Measurements from ENCODE around the gene PKHD1.

Gene PKHD1

DNA sequence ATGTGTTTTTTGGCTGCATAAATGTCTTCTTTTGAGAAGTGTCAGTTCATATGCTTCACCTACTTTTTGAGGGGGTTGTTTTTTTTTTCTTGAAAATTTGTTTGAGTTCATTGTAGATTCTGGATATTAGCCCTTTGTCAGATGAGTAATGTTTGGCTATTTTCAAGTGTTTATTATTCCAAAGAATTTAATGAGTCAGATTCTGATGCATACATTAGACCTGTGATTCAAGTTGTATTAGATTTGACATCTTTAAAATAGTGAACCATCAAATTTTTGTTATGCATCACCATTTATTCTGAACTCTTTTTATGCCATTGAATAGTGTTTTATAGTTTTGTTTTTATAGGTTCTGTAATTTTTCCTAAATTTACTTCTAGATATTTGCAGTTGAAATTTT, 319.3 kb downstream of the PKHD1 start:
- no peak for DNase-seq

GRCh38 chr6:51765230-51765629, 322.2 kb downstream of the PKHD1 start:
- DNase-seq = no peak

DNA sequence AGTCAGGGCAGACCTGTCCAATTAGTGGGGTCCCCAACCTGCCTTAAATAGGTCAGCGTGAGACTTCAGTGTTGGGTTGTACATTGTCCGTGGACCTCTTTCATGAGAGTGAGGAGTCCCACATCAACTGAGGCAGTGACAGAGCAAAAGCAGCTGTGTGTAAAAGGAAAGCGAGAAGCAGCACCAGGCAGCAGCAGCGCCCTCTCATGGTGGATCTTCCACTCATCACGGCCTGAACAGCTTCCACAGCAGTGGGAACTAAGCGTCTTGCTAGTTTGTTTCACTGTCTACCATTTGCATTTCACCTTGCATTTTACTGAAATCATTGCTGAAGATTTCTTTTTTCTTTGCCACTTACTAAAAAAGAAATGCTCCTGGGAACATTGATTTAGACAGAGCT, 333.8 kb downstream of the PKHD1 start:
- DNase-seq = no peak

DNA sequence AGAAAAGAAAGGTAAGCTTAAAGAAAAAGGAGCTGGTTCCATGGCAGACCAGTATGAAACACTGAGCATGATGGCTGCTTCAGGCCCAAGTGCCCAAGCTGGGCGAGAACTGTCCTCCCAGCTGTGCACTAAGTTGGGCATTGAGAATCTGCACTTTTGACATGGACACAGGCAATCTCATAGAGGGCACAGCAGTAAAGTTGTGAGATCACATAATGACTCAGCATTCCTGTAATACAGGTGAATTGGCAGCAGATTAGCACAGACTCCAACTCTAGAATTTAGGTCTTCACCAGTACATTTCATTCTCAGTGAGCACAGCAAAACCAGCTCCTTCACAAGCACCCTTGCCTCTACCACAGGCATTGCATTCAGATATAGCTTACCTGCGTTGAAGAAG, 343.4 kb downstream of the PKHD1 start:
- DNase-seq = no peak

DNA sequence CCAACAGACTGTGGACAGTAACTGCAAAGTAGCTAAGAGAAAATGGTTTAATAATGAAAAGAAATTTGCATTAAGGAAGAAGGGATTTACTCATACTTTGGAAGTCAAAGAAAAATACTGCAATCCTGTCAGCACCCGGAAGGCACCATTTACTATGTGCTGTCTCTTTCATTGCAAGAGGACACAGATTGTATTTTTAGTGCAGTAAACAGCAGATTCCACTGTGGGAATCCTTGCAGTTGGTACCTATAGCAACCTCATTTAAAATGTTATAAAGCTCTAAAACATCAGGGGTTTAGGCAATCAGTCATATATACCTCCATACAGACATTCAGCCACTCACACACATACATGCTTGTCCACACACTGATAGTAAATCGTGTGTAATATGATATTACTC, 346.8 kb downstream of the PKHD1 start:
- DNase-seq = no peak

DNA sequence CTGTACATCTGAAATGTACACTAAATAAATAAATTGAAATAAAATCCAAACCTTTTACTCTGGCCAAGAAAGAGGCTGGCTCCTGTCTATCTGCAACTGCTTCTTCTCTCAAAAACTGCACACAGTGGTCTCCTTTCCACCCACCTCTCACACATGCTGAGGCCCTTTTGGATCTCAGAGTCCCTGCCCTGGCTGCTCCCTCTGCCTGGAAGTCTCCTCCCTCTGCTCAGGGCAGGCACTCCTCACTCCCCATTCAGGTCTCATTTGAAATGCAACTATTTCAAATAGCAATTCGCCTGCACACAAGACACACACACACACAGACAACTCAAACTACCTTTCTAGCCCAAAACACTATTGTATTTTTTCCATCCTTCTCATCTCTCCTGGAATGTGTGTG, 348.8 kb downstream of the PKHD1 start:
- no peak for DNase-seq

GRCh38 chr6:51737580-51738360, 349.6 kb downstream of the PKHD1 start:
- no peak for DNase-seq

GRCh38 chr6:51725155-51725554, 362.3 kb downstream of the PKHD1 start:
- no peak for DNase-seq

DNA sequence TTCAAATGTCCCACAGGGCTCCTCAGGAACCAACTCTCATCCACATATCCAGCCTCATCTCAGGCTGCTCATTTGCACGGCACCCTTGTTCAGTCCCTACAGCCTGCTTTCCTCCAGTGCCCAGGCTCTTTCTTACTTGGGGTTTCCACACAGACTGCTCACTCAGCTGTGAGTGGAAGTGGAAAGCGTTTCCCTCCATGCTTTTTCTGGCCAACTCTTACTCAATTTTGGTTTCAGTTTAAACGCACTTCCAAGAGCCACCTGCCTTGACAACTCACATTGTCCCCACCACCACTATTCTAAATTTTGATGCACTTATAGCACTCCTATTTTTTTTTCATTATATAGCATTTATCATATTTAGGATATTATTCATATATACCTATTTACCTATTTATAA, 367.1 kb downstream of the PKHD1 start:
- no peak for DNase-seq

- DNase-seq = no peak
These were observed 368.1 kb downstream of the PKHD1 start for GRCh38 chr6:51719297-51719696.

- DNase-seq = no peak
These were observed 368.9 kb downstream of the PKHD1 start for GRCh38 chr6:51718533-51718932.

DNA sequence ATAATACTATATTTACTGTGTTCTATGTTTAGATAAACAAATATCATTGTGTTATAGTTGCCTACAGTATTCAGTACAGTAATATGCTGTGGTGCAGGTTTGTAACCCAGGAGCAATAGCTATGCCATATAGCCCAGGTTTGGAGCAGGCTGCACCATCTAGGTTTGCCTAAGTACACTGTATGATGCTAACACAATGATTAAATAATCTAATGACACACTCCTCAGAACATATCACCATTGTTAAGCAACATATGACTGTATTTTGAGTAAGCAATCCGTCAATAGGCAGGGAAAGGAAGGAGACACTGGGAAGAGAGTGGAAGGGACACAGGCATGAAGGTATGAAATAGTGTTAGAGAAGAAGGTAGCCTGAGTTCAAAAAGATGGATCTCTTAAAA, 369.9 kb downstream of the PKHD1 start:
- DNase-seq = no peak

GRCh38 chr6:51711876-51712275, 375.5 kb downstream of the PKHD1 start:
- no peak for DNase-seq

- DNase-seq = no peak
These were observed 381.3 kb downstream of the PKHD1 start for GRCh38 chr6:51706086-51706485.

DNA sequence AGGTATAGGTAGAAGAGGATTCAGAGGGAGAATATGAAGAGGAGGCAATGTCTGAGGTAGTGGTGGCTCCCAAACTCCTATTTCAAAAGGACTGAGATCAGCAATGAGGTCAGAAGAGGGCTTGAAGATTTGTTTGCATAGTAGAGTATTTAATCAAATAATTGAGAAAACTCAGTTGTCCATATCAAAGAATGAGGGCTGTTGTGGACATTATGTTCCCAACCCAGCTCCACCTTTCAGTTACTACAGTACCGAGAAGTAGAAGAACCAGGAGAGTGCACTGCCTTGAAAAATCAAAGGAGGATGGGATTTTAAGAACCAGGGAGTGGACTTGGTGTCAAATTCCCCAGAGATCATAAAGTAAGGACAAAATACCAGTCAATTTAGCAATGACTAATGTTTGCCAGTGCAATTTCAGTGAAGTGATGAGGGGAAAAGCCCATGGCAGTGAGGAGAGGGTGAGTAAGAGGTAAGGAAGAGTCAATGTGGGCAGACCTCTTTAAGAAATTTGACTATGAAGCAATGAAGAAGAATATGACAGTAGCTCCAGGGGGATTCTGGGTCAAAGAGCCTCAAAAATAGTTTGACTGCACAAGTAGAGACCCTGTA, 382.4 kb downstream of the PKHD1 start:
- no peak for DNase-seq

DNA sequence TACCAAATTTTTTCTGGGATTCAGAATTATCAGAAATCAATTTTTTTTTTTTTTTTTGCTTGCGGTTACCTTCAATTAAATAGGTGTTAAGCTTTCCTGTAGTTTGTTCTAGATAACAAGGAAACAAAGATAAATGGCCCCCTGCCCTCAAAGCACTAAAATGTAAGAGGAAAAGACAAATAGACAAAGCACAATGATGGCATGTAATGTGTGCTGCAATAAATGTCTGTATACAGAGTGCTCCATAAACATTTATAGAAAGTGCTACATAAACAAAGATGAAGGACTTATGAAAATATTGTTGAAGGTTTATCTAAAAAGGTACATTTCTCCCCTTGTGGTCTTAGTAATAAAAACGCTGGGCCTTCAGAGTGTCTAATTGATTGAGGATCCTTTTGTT, 384.6 kb downstream of the PKHD1 start:
- DNase-seq = no peak

GRCh38 chr6:51684603-51685002, 402.8 kb downstream of the PKHD1 start:
- DNase-seq = no peak

DNA sequence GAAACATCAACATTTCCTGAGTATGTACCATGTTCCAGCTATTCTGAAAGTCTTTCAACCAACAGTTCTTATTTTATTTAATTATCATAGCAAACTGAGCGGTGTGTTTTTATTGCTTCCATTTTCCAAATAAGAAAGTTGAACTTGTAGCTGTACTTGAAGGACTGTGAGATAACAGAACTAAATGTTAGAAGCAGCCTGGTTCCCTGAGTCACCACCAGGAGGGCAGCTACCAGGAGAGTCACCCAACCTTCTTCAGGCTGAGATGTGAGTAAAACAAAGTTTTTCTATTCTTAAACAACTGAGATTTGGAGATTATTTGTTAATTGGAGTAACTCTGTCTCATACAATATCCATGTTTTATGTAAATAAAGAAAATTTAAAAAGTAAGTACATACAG, 403.4 kb downstream of the PKHD1 start:
- no peak for DNase-seq

DNA sequence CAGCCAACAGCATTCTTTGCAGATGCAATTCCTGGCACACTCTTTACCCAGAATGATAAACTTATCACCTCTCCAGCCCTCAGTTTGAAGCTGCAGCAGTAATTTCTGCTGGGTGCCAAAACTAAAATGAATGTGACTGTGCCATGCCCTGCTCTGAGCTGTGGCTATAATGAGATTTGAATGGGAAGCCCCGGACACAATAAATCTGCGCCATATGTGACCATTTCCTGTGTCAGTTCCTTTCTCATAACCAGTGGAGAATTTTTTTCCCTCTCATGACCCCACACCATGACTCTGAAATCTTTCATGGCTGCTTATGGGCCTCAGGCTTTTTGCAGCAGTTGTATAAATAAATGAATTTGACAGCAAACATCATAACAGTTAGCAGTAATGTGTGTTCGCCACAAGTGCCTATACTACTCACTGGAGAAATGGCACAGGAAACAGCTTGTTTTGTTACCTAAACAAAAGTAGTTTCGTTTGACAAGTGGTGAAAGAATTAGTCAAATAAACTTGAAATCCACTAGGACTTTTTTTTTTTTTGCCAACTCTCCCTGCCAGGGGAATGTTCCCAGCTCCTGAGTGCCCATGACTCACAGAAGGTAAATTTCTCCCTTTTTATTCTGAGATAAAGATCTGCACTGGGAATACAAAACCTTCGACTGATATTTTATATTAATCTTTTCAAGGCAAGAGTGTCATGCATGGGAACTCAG, 408.4 kb downstream of the PKHD1 start:
- no peak for DNase-seq

DNA sequence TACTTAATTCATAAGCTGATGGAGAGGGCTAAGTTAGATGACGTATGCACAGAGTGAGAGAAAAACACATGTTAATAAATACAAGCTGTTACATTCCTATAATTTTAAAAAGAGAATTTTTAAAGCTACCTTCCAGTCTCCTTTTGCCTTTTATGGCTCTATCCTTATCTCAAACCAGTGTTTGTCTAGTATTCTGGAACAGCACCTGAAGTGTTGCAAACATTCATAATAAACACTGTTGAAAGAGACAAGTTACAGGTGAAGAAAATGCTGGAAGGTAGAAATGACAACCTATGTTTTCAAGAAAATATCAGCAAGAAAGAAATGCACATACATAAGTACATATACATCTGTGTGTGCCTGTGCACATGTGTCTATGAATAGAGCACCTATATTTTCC, 409.1 kb downstream of the PKHD1 start:
- no peak for DNase-seq

DNA sequence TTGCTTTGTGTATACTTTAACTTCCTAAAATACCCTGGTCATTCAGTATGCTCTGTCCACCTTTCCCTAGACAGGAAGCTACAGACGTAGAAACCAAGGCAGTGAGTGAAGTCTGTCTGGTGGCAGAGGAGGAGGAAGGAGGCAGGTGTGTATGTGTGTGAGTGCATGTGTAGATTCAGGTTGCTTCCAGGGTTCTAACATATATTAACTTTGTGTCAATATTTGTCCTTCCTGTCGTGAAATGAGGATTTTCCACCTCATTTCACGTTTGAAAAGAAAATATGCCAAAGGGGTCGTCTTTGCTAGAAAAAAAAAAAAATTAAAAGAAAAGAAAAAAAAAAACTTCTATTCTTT, 411.5 kb downstream of the PKHD1 start:
- no peak for DNase-seq

- no peak for DNase-seq
These were observed 412.1 kb downstream of the PKHD1 start for GRCh38 chr6:51675020-51675921.

DNA sequence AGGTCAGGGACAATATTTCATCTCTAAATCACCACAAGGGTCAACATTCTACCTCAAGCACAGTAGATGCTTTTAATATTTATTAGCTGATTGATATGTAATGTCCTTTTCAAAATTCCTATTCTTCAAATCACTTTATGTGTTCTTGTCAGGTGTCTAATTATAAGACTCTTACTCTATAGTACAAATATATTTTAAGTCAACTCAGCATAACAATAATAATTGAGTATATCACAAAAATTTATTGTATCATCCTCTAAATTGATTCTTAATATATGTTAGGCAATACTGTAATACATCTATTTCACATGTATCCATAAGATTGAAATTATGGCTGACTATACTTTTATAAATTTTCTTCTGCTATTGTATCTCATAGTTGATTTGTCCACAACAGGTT, 423.9 kb downstream of the PKHD1 start:
- no peak for DNase-seq
